ENCODE results near the gene FAM89A.

GRCh38 chr1:231044588-231044987 lies 4.5 kb upstream of the FAM89A start:
- TF ChIP-seq GATA1 (IDR thresholded peaks at IDR 0.05; ENCODE audit: low read depth, low read length) (no peak), POLR2A (IDR thresholded peaks at IDR 0.05; ENCODE audit: low read length) (no peak)
